C4-2B (cell line): Measurements from ENCODE around the gene TESK2.

ENCODE experiments used
- H3K27ac ChIP-seq: fragments of 450-650 bp; 2 replicates; pipeline ENCODE4 v1.5.1; 2017
- CTCF ChIP-seq: fragments of 450-650 bp; conservative IDR thresholded peaks from 2 replicates; pipeline ENCODE4 v1.5.1; 2017; ENCODE audit warnings: mild to moderate bottlenecking
- ZFX ChIP-seq: fragments of 450-650 bp; IDR thresholded peaks from 2 replicates; pipeline ENCODE4 v1.6.1; 2017

TESK2 gene

GRCh38 chr1:45359882-45360513, 131.0 kb downstream of the TESK2 start:
- peak overlapping the region; percentile 0; the same call in 1 of the 2 replicates for H3K27ac ChIP-seq
- TF ChIP-seq ZFX: no peak
- peak; percentile 86 for TF ChIP-seq CTCF

GRCh38 chr1:45356186-45356585, 134.8 kb downstream of the TESK2 start:
- H3K27ac ChIP-seq: no peak overlapping the region

GRCh38 chr1:45355683-45356082, 135.3 kb downstream of the TESK2 start:
- H3K27ac ChIP-seq: no peak overlapping the region

More at GRCh38 chr1:45356186-45356585, 134.8 kb downstream of the TESK2 start:
- TF ChIP-seq CTCF (no peak), ZFX (no peak)

GRCh38 chr1:45354838-45355237, 136.1 kb downstream of the TESK2 start:
- no peak for TF ChIP-seq ZFX
- TF ChIP-seq CTCF: no peak
- no peak overlapping the region for H3K27ac ChIP-seq

More at GRCh38 chr1:45355683-45356082, 135.3 kb downstream of the TESK2 start:
- TF ChIP-seq ZFX: no peak
- TF ChIP-seq CTCF: no peak

- TF ChIP-seq CTCF (no peak), ZFX (no peak)
- no peak overlapping the region for H3K27ac ChIP-seq
Observed at GRCh38 chr1:45353685-45354084, 137.3 kb downstream of the TESK2 start.

GRCh38 chr1:45351508-45351907, 139.5 kb downstream of the TESK2 start:
- H3K27ac ChIP-seq: no peak overlapping the region
- TF ChIP-seq CTCF (no peak), ZFX (no peak)

- peak overlapping the region; percentile 67 for H3K27ac ChIP-seq
- no peak for TF ChIP-seq ZFX
- no peak for TF ChIP-seq CTCF
Observed at GRCh38 chr1:45348966-45349677, 141.8 kb downstream of the TESK2 start.
